GM19438 (cell line): ENCODE data around the gene CADPS2.

Experiments used
- ATAC-seq: cut with Tn5 transposase; IDR thresholded peaks from one replicate; pipeline ENCODE4 v1.9.1; 2021; ENCODE audit warnings: low read depth; ENCODE audit not compliant: unreplicated experiment

The CADPS2 gene

DNA sequence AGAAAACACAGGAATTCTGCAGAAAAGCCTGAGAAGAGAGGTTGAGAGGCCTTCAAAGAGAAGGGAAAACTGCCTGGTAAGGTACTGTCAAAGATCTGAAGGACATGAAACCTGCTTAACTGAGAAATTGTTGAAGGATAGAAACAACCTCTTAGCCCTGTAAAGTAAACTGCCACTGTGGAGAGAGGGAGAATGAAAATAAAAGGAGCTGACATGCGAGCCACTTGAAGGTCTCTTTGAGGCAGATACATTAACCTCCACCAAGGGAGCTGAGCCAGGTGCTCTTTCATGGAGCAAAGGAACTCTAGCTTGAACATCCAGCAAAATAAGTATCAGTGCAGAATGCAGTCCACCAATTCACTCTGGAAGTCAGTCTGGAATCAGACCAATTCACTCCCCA lies 472.9 kb downstream of the CADPS2 start:
- ATAC-seq, result no peak

DNA sequence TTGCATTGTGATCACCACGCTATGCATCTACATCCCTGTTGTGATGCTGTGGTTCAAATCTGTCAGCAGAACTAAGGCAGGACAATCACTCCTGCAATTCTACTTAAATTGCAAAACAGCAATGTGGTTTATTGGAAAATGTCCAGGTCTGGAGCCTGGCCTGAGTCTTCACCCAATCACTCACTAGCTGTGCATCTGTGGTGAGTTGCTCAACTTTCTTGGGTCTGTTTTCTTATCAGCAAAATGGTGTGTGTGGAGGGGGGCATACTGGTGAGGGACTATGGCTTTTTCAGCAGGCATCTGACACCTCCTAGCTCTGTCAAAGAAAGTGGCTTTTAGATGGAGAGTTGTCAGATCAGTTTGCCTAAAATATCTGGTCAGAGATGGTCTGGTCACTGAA lies 473.4 kb downstream of the CADPS2 start:
- ATAC-seq, result no peak

DNA sequence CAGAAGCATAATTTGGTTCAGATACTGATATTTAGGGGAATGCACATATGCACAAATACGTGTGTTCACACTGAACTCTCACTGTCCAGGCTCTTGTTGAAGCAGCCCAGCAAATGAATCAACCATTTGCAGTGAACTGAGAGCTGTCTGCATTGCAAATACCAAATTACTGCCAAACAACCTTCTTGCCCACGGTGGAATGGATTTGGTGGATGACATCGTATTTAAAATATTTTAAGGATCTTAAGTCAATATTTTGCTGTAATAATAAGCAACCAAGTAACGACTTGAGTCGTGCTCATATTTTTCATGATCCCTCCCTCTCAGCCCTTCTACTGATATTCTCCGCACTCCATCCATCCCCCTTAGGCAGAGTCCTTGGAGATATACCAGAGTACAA lies 473.8 kb downstream of the CADPS2 start:
- ATAC-seq, result no peak

DNA sequence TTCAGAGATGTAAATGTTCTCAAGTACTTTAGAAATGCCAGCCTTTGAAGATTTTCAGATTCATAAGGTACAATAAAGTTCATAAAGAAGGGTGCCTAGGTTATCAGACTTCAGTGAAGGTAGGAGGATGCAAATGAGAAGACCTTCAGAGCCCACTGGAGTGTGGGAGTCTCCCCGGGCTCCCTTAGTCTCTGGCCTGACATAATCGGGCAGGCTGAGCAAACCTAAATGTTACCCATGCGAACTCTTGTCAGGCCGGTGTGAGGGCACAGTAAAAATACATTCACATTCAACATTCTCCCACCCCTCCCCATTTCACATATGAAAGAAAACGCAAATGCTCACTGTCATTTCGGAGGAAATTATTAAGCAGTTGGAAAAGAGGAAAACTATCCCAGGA lies 479.1 kb downstream of the CADPS2 start:
- no peak for ATAC-seq

DNA sequence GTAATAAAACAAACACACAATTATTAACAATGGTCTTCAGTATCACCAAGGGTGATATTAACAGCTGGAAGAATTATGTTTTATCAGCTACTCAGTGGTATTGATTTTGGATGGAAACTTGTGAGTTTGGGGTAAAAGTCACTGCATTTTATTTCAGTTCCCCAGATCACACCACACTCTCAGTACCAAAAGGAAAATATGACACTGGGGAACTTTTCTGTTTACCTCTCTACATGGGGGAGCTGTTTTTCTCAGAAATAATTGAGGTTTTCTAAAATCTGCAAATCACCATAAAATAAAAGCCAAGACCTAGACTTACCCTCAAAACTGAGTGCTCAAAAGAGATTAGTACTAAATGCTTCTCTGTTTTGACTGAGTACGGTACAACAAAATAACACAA lies 483.1 kb downstream of the CADPS2 start:
- ATAC-seq, result no peak

DNA sequence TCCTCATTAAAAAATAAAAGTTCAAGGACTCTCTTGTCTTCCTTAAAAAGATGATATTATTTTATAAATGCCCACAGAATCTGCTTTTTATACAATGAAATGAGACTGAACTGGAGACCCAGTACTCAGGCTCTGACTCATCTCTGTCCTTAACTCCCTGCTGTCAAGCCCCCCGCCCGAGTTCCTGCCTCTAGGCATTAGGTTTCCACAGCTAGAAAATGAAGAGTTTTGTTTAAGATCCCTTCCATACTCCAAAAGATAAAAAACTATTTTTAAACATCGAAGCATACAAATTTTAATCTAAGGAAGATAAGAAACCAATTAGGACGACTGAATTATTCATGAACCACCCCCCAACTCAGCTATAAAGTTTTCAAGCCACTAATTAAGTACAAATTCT lies 484.0 kb downstream of the CADPS2 start:
- ATAC-seq, result no peak

DNA sequence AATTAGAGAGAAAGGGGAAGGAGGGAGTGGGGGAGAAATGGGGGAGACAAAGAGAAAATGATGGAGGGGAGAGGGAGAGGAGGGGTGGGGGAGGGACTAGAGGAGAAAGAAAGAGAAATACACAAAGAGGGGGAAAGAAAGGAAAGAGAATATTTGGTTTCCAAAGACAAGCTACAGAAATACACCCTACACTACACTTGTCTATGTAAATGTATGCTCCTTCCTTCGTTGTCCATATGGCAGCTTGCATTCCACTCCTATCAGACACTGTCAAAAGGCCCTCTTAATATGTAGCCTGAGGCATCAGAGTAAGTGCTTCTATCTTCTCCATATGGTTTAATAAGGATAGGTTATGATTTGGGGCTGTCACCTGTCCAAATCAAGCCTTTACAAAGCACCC lies 488.9 kb downstream of the CADPS2 start:
- no peak for ATAC-seq

DNA sequence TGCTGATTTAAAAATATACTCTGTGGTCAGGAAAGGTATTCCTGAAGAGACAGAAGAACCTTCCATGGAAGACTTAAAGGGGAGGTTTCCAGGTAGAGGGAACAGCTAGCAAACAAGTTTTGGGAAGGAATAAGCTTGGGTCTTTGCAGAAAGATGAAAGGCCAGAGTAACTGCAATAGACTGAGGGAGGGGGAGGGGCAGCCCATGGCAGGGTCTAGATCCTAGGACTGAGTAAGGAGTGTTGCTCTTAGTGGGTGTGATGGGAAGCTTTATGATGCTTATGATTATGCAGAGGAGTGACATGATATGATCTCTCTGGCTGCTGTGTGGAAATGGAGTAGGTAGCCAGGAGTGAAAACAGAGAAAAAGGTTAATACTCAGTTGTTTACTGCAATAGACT lies 491.7 kb downstream of the CADPS2 start:
- ATAC-seq, result no peak

DNA sequence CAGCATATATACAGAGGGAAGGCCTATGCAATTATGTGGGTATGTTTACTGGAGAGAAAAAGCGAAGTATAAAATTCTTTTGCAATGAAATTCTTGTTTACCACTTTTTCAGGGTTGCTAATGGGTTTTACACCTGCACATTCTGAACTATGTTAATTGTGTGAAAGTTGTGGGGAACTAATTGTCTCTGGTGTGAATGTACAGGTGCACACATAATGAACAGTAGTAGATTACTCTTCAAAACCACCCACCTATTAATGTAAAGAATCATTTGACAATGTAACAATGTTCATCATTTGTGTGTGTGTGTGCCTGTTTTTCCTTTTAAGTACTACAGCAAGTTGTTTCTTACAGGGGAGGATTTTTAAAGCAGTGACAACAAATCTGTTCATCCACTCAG lies 501.7 kb downstream of the CADPS2 start:
- no peak for ATAC-seq

DNA sequence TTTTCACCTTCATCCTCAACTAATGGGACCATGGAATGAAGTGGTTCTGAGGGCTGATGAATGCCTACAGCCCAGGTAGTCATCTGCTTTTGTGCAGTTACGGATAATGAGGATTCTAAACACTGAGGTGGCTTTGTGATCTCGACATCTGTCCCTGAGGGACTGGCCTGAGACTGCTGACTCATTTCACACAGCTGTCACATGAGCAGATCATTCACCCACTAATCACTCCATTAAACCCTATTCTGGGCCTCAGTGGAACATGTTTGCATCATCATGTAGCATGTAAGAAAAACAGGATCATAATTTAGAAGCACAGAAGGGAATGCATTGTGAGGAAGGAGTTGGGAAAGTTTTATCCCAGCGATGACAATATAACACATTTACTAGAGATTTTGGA lies 502.3 kb downstream of the CADPS2 start:
- peak; percentile 88 for ATAC-seq

DNA sequence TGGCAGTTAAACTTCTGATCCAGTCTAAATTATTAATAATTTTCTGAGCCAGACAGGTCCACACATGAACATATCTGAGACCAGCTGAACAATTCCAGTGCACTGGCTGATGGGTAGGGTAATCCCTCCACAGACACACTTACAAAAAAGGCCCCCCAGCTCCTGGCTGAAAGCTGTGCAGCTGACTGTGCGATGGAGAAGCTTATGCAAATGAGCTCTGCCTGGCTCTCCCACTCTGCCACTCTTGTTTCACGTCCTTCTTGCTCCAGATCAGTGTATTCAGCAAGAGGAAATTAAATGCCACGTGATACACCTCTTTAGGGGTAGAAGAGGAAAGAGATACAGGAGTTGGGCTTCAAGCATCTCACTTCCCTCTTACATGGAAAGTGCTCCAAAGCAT lies 505.3 kb downstream of the CADPS2 start:
- no peak for ATAC-seq

DNA sequence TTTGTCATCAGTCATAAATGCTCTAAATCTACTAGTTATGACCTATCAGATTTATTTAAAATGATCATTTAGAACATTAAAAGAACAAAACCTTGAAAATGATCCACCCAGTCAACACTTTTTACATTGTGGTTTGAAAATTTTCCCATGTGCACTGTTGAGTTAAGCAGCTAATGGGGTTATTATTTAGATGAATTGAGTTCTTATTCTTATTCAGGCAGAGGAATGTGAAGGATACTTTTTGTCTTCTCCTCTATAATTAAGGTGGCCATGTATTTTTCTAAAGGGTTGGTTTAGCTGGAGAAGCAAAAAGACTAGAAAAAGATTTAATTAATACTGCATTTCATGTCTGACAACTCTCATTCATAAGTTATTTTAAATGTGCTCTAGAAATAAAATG lies 506.8 kb downstream of the CADPS2 start:
- ATAC-seq, result no peak

DNA sequence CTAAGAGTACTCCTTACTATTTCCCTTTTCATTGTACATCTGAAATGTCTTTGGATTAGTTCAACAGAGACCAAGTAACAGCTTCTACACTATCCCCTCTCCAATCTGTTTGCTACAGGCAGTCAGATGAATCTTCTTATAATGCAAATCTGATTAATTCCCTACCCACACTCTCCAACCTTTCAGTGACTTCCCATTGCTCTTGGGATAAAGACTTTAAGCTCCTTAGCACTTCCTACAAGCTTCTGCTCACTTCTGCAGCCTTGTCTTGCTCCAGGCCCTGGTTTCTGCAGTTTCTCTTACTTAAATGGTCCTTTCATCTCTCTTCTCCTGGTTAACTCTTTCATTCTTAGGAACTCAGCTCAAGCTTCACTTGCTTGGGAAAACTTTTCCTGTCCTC lies 516.5 kb downstream of the CADPS2 start:
- ATAC-seq, result no peak

DNA sequence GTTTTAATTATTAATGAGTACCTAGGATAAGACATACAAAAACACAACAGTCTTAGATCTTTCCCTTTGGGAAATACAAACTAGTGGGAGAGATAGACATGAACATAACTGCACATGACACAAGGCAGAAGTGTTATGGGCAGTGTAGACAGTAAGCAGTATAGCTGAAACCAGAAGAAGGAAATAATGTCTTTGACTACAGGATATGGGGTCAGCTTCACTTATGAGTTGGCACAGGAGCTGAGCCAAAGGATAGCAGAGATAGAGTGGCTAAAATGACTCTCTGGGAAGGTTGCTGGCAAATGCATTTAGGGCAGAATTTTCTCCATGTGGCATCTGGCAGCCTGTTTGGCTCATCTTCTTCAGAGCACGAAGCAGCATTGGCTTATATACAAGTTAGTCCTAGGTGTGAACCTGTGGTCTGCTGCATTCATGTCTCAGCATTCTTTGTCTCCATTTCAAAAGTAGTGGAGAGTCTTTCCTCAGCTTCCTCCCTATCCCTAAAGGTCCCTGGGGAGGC lies 521.4 kb downstream of the CADPS2 start:
- no peak for ATAC-seq

DNA sequence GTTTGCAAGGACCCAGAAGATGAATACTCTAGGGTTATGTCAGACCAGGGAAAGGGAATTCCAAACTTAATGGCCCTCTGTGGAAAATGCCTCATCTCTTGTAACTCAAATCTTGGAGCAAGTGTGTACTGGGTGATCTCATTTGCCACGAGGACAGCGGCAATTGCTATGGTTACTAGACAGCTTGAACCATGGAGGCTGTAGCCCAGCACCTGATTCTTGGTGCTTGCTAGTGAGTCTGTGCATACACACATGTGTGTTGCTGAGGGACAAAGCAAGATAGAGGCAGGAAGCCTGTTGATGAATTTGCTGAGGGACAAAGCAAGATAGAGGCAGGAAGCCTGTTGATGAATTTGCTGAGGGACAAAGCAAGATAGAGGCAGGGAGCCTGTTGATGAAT lies 523.1 kb downstream of the CADPS2 start:
- no peak for ATAC-seq

DNA sequence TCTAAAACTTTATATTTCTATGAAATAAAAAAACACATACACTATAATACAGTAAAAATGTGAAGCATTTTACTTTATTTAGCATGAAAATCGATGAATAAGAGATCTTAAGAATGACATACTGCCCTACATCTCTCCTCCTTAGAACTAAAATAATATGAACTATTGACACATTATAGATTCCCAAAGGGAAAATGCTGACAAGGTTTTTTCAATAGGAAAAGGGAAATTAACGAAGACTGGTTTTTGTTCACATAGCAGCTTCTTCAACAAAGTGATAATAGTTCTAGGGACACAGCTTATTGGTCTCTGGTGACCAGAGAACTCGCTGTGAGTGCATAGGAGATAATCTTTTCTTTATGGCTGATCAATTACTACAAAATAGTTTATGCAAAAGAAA lies 523.8 kb downstream of the CADPS2 start:
- no peak for ATAC-seq

DNA sequence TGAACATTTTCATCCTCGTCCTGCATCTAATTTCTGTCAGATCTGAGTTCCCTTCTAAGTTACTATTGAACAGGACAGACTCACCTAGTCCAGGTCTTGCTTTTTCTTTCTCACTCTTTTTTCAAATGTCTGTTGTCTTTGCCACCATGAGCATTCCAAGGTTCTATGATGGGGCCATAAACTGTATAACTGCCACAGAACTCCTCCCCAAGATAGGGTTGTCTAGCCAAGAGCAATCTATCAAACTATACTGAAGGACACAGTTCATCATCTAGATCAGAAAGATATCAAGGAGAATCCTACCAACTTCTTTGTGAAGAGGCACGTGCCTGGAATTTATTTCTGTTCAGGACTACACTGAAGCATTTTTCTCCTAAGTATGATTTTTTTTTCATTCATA lies 531.6 kb downstream of the CADPS2 start:
- no peak for ATAC-seq

DNA sequence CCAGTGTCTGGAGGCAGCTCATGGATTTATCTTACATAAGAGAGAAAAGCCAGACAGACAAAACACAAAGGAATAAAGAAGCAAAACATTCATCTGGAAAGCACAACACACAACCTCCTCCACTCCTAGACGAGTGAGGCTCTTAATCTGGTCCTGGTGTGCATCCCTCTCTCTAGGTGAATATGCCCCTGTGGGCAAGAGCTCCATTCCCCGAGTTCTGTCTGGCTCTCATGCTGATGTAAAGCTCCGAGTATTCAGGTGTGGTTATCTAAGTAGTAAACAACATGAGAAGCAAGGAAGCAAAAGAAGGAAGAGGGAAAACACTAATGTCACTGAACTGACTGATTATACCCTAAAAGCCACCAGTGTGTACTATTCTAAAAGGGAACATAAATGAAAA lies 533.8 kb downstream of the CADPS2 start:
- ATAC-seq, result no peak

DNA sequence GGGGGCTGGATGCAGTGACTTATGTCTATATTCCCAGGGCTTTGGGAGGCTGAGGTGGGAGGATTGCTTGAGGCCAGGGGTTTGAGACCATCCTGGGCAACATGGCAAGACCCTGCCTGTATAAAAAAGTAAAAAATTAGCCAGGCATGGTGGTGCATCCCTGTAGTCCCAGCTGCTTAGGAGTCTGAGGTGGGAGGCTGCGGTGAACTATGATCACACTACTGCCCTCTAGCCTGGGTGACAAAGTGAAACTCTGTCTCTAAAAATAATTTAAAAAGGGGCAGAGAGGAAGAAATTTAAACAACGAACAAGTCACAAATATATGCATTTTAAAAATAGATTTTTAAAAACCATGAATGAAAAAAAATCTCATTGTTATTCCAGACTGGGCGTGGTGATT lies 535.6 kb downstream of the CADPS2 start:
- no peak for ATAC-seq

DNA sequence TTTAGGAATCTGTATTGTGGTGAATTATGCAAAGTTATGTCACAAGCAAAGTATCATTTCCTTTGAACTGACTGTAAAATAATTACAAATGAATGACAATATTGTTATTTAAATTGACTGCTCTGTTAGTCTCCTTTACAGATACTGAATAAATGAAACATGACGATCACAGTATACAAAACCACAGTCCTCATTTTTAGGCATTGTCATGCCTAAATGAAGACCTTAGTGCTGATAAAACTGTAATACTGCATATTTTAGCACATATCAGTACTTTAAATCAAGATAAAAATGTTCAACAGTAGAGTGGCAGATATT lies 542.0 kb downstream of the CADPS2 start:
- ATAC-seq, result no peak

DNA sequence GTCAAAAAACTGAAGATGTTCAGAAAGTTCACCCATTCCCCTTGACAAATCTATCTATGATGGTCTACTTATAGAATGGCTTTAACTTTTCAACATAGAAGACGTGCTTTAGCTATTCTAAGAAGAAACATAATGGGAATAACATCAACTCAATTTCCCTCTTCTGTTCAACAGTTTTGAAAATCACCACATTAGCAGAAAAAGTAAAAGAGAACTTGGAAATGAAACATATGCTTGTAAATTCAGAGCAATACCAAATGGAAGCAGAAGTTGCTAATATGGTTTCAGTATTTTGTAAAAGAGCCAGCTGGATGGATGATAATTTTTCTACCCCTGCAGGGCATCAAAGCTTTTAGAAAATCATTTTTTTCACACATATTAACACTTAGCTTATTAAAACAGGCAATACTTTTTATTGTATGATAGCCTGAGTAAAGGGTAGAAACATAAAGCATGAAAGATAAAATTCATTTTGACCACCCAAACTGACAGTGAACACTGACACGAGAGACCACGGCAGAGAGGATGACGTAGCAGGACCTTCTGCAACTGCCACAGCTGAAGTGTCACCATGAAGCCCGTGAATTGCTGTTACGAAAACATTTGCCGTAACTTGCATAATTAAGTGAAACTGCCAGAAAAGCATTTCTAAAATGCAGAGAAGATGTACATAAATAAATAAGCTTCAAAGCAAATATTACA lies 542.5 kb downstream of the CADPS2 start:
- ATAC-seq, result no peak

DNA sequence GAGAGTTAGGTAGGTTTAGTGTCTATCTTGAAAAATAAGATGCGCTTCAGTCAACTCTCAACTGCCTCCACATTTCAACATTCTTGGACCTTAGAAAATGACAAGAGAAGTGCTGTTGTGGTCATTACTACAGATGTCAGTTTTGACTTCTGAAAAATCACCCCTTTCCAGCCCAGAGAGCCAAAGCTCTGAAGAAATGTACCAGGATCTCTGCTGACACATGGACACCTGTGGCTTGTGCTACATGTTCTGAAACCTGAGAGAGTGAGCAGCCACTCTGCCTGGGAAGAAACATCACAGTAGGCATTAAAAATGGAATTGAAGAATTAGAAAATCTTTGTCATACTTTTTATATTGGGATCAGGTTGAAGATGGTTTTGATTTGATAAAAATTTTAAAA lies 545.8 kb downstream of the CADPS2 start:
- no peak for ATAC-seq
